Measurements from ENCODE around the gene GTPBP2. TPM values are rescaled to one million over a fixed set of nuclear protein-coding genes. Genes with fewer than 3 reads are reported as not detected.
A peak's percentile ranks its signal among the peaks of the same experiment; 100 is the strongest.

The GTPBP2 gene
- polyA plus RNA-seq, 1 of the 3 experiments (the other 2 are of a cell fraction): 83.7 TPM

GRCh38 chr6:43579171-43579570 is 49.9 kb downstream of the GTPBP2 start:
- Histone ChIP-seq H3K36me3 (replicated peaks in 1 of 2; ENCODE audit: control insufficient read depth in 1 of 2, insufficient read depth in 2 of 2, low read length in 1 of 2) (peaks cover 10 to 25% of the 10 kb centered on the region in 2 experiments), H3K4me2 (peak overlapping the region; percentile 77), H3K9me3 (no peaks in the 10 kb centered on the region), H3K79me2 (ENCODE audit: insufficient read depth) (peaks cover 80% of the 10 kb centered on the region), H3K27me3 (ENCODE audit: insufficient read depth) (no peaks in the 10 kb centered on the region), H4K20me1 (ENCODE audit: insufficient read depth) (peaks cover 16% of the 10 kb centered on the region), H3K4me3 (ENCODE audit: low read depth in 2 of 2, low read length in 1 of 2) (peak overlapping the region in 1 of 2 experiments; percentile 20; a peak in 1 of 4 replicates), H3K9ac (0 out of 2 replicates have a peak overlapping the region, but pooled peaks have one; percentile 6), H3F3A (replicated peaks; ENCODE audit: insufficient read depth) (peaks cover 20% of the 10 kb centered on the region), H3K9me2 (no peaks in the 10 kb centered on the region), H2AFZ (ENCODE audit: low read depth) (no peak overlapping the region), H3K4me1 (ENCODE audit: control insufficient read depth in 1 of 2, insufficient read depth in 2 of 2, low read depth in 1 of 2, low read length in 1 of 2) (peaks cover 0 to 8% of the 10 kb centered on the region in 2 experiments; a peak in 3 of 4 replicates), H3K27ac (ENCODE audit: low read depth in 2 of 2, low read length in 1 of 2) (peak overlapping the region; percentile 34 to 63)
- TF ChIP-seq PBX3 (IDR thresholded peaks at IDR 0.05): peak; percentile 43
- TF ChIP-seq, protein P1, sequence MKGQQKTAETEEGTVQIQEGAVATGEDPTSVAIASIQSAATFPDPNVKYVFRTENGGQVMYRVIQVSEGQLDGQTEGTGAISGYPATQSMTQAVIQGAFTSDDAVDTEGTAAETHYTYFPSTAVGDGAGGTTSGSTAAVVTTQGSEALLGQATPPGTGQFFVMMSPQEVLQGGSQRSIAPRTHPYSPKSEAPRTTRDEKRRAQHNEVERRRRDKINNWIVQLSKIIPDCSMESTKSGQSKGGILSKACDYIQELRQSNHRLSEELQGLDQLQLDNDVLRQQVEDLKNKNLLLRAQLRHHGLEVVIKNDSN (IDR thresholded peaks at IDR 0.05; ENCODE audit: borderline replicate concordance, low read depth): no peak
- CTCF ChIA-PET: interaction anchor here (1.4 to 1.5 kb wide), 2 partner anchors 9 to 29 kb away, joined by 3 to 5 read pairs; no protein-coding TSS in a partner anchor
- 50% methylated on average over 2 of the region's 2 CpGs for WGBS (ENCODE audit: low lambda C conversion rate)
- POLR2A ChIA-PET: no interaction called here
- no peak for DNase-seq

DNA sequence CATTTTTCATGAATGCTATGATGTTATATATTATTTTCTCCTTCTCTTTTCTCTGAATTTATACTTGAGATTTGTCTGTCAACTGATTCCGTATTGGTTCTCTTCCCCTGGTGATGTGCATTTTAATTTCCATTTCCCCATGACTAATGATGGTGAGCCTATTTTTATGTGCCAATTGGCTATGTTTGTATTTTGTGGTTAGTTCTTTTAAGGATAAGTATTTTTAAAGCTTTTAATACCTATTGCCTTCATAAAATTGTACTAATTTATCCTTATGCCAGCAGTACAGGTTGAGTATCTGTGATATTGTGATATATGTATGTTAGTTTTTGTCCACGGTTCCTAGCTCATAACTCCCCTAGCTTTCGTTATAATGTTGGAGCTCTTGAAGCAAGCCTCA is 50.3 kb downstream of the GTPBP2 start:
- 0 out of 2 replicates have a peak overlapping the region, but pooled peaks have one; percentile 6 for H3K9ac ChIP-seq
- peaks cover 80% of the 10 kb centered on the region for H3K79me2 ChIP-seq (ENCODE audit: insufficient read depth)
- H2AFZ ChIP-seq (ENCODE audit: low read depth): no peak overlapping the region
- CTCF ChIA-PET: interaction anchor here (1.4 to 1.5 kb wide), 2 partner anchors 9 to 29 kb away, joined by 3 to 5 read pairs; no protein-coding TSS in a partner anchor
- peak overlapping the region; percentile 77 for H3K4me2 ChIP-seq
- peaks cover 20% of the 10 kb centered on the region for H3F3A ChIP-seq (replicated peaks; ENCODE audit: insufficient read depth)
- no peaks in the 10 kb centered on the region for H3K9me2 ChIP-seq
- POLR2A ChIA-PET: no interaction called here
- peaks cover 16% of the 10 kb centered on the region for H4K20me1 ChIP-seq (ENCODE audit: insufficient read depth)
- no peaks in the 10 kb centered on the region for H3K9me3 ChIP-seq
- peak overlapping the region; percentile 17 to 63 for H3K27ac ChIP-seq (ENCODE audit: low read depth in 2 of 2, low read length in 1 of 2)
- H3K4me3 ChIP-seq (ENCODE audit: low read depth in 2 of 2, low read length in 1 of 2): peak overlapping the region in 1 of 2 experiments; percentile 75; a peak in 2 of 4 replicates
- TF ChIP-seq GABPA (IDR thresholded peaks at IDR 0.05; ENCODE audit: low read depth): no peak
- 72% methylated on average over 3 of the region's 3 CpGs for WGBS (ENCODE audit: low lambda C conversion rate)
- peaks cover 9 to 20% of the 10 kb centered on the region in 2 experiments for H3K36me3 ChIP-seq (replicated peaks in 1 of 2; ENCODE audit: control insufficient read depth in 1 of 2, insufficient read depth in 2 of 2, low read length in 1 of 2)
- no peak for DNase-seq
- no peaks in the 10 kb centered on the region for H3K27me3 ChIP-seq (ENCODE audit: insufficient read depth)
- H3K4me1 ChIP-seq (ENCODE audit: control insufficient read depth in 1 of 2, insufficient read depth in 2 of 2, low read depth in 1 of 2, low read length in 1 of 2): peaks cover 0 to 8% of the 10 kb centered on the region in 2 experiments; a peak in 3 of 4 replicates

GRCh38 chr6:43575772-43576551 is 53.1 kb downstream of the GTPBP2 start, which contains the start of the genes POLH and XPO5:
Gene POLH (plus strand): TSS chr6:43576185. CDS start chr6:43582320, 6,135 bp downstream.
Gene XPO5 (minus strand): TSS chr6:43576038. CDS start chr6:43575864, 174 bp downstream.
- 2% methylated on average over 40 of the region's 76 CpGs for WGBS (ENCODE audit: low lambda C conversion rate)
- Histone ChIP-seq H3K27ac (ENCODE audit: low read depth in 2 of 2, low read length in 1 of 2) (peak within 1 kb of the TSS; percentile 66 to 95), H3K4me3 (ENCODE audit: low read depth in 2 of 2, low read length in 1 of 2) (peak within 1 kb of the TSS; percentile 75 to 96), H2AFZ (ENCODE audit: low read depth) (peak within 1 kb of the TSS; percentile 95), H3K79me2 (ENCODE audit: insufficient read depth) (peaks cover 71% of the 10 kb centered on the region), H3F3A (replicated peaks; ENCODE audit: insufficient read depth) (peaks cover 27% of the 10 kb centered on the region), H3K9ac (peak within 1 kb of the TSS; percentile 72), H3K4me1 (ENCODE audit: control insufficient read depth in 1 of 2, insufficient read depth in 2 of 2, low read depth in 1 of 2, low read length in 1 of 2) (peaks cover 0 to 8% of the 10 kb centered on the region in 2 experiments; a peak in 3 of 4 replicates), H4K20me1 (ENCODE audit: insufficient read depth) (peaks cover 14% of the 10 kb centered on the region), H3K27me3 (ENCODE audit: insufficient read depth) (no peaks in the 10 kb centered on the region), H3K4me2 (peak within 1 kb of the TSS; percentile 89), H3K36me3 (replicated peaks in 1 of 2; ENCODE audit: control insufficient read depth in 1 of 2, insufficient read depth in 2 of 2, low read length in 1 of 2) (peaks cover 15 to 19% of the 10 kb centered on the region in 2 experiments), H3K9me3 (no peaks in the 10 kb centered on the region), H3K9me2 (no peaks in the 10 kb centered on the region)
- ChIA-PET CTCF (interaction anchor here (1.2 to 1.3 kb wide), 2 partner anchors 15 to 32 kb away, joined by 3 to 5 read pairs; no protein-coding TSS in a partner anchor), POLR2A (interaction anchor here (0.6 to 1.2 kb wide), 7 partner anchors 21 to 503 kb away, joined by 3 to 9 read pairs (median 4); partner anchors contain the start of gene GTPBP2)
- DNase-seq: peak; percentile 99
- TF ChIP-seq SMC3 (IDR thresholded peaks at IDR 0.05; ENCODE audit: low read depth, low read length): no peak
- TF ChIP-seq JUND (IDR thresholded peaks at IDR 0.05): no peak
- peak; percentile 98 for TF ChIP-seq MXI1 (IDR thresholded peaks at IDR 0.05; ENCODE audit: low read depth, low read length)
- peak; percentile 67 for TF ChIP-seq GABPA (IDR thresholded peaks at IDR 0.05; ENCODE audit: low read depth)
- peak; percentile 30; the same call in 1 of the 2 replicates for TF ChIP-seq CTCF (IDR thresholded peaks at IDR 0.05)
- TF ChIP-seq POLR2AphosphoS5 (IDR thresholded peaks at IDR 0.05; ENCODE audit: low read depth, low read length): peak; percentile 98
- no peak for TF ChIP-seq EZH2phosphoT487 (IDR thresholded peaks at IDR 0.05; ENCODE audit: borderline replicate concordance, low read depth)
- peak; percentile 74 for TF ChIP-seq ELF1 (IDR thresholded peaks at IDR 0.05)
- TF ChIP-seq SIN3A (IDR thresholded peaks at IDR 0.05; ENCODE audit: borderline replicate concordance, low read depth, low read length): peak; percentile 98
- TF ChIP-seq TAF1 (IDR thresholded peaks at IDR 0.05; ENCODE audit: borderline replicate concordance, low read depth, low read length): peak; percentile 99

Data from SK-N-SH (cell line).